Keratinocyte (primary cell): Measurements from ENCODE around the gene RAD18.

Experiments
- EZH2 ChIP-seq: IDR thresholded peaks from one replicate; pipeline ENCODE4 v1.6.1; 2012; ENCODE audit warnings: inconsistent platforms, mild to moderate bottlenecking, low read length, moderate library complexity
- TF ChIP-seq, protein P1 (sequence below), 3 experiments: IDR thresholded peaks in 1 of 3; conservative IDR thresholded peaks in 1 of 3; optimal IDR thresholded peaks in 1 of 3; 2 replicates in 2 of 3; 3 replicates in 1 of 3; pipeline versions ENCODE3 to v1.5.1; 2011; ENCODE audit warnings: low read length in 3 of 3, mild to moderate bottlenecking in 3 of 3, moderate library complexity in 2 of 3, control low read depth in 1 of 3, inconsistent platforms in 1 of 3; ENCODE audit not compliant: insufficient read depth in 2 of 3; ENCODE audit errors: extremely low read depth in 1 of 3

DNA sequence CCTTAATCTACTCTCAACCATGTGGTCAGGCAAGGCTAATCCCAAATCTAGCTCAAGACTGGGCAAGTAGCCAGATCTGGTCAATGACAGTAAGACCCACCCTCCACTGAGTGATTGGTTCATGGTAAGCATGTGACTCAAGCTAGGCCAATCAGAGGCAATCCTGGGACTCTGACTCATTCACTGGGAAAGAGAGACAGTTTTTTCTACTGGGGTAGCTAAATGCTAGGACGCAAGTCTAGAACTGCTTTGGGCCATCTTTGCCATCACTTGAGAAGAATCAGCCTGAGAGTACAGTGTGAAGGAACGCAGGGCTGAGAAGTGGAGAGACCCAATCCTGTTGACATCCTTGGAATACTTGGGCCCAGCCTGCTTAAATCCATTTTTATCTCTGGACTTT lies 9.4 kb upstream of the RAD18 start:
- TF ChIP-seq EZH2 = no peak
- TF ChIP-seq, protein P1, sequence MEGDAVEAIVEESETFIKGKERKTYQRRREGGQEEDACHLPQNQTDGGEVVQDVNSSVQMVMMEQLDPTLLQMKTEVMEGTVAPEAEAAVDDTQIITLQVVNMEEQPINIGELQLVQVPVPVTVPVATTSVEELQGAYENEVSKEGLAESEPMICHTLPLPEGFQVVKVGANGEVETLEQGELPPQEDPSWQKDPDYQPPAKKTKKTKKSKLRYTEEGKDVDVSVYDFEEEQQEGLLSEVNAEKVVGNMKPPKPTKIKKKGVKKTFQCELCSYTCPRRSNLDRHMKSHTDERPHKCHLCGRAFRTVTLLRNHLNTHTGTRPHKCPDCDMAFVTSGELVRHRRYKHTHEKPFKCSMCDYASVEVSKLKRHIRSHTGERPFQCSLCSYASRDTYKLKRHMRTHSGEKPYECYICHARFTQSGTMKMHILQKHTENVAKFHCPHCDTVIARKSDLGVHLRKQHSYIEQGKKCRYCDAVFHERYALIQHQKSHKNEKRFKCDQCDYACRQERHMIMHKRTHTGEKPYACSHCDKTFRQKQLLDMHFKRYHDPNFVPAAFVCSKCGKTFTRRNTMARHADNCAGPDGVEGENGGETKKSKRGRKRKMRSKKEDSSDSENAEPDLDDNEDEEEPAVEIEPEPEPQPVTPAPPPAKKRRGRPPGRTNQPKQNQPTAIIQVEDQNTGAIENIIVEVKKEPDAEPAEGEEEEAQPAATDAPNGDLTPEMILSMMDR (optimal IDR thresholded peaks at IDR 0.05 in 1 of 3, IDR thresholded peaks at IDR 0.05 in 1 of 3, conservative IDR thresholded peaks at IDR 0.05 in 1 of 3; ENCODE audit: extremely low read depth in 1 of 3, insufficient read depth in 2 of 3, low read length in 3 of 3) = no peak
